NCI-H2081 (cell line): ENCODE data around the gene CORO2B.

ENCODE experiments used
- DNase-seq, 2 experiments: peaks; one replicate each; lab custom pipeline; 2025; lab: John Stamatoyannopoulos, UW

Gene CORO2B

DNA sequence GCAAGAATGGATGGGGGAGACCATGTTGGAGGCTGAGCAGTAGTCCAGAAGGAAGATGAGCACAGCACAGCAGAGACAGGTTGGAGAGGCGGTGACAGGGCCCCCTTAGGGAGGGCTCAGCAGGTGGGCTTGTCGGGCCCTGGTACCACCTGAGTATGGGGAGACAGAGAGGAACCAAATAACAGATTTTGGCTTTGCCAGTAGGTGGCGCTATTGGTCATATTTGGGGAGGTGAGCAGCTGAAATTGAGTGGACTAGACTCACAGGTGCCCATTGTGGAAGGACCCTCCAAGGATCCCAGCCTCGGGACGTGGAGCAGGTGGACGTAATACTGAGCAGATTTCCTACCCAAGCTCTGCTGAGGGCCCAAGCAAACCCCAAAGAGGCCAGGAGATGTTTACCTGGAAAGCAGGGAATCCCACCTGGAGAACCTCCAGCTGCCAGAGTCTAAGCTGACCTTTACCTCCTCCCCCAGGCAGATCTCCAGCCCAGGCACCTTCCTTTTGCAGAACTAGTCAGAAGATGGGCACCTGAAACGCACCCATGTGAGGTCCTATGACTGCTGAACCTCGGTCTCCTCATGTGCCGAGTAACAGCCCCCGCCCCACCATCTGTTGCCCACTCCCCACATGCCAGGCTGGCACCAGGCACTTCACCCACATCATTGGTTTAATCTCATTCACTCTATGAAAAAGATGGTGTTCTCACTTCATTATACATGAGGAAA lies 24.6 kb upstream of the CORO2B start:
- DNase-seq = peak; percentile 66 to 71

DNA sequence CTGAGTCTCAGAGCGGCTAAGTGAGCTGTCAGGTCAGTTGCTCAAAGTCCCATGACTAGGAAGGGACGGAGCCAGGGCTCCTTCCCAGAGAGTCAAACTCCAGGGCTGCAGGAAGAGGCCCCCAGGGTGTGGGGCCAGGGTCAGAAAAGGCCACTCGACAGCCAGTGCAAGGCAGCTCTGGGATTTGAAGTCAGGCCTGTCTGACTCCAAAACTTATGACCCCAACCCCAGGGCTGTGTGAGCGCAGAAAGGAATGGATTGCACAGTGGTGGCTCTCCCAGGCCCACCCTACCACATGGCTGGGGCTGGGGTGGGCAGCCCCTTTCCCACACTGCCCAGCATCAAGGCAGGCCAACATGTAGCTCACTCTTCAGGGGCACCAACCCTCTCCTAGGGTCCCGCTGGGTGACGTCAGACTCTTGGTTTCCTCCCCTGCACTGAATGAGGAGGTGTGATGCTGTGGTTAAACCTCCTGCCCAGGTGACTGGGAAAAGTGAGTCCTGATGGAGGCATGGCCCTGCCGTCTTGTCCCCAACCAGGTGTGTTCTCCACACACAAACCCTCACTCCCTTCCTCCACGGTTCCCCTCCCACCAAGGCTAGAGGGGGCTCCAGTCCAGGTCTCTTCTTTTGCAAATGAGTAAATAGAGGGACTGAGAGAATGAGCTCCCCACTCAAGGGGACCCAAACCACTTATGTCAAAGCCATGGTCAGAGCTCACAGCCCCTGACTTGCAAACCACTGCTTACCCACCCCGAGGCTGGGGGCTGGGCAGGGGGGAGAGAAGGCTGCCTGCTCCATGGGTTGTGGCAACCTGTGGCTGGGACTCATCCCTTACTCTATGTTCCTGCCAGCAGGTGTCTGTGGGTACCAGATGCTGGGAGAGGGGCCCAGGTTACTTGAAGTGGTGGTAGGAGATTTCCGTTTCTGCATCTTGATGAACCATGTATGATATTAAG lies 23.8 kb upstream of the CORO2B start:
- DNase-seq = no peak

DNA sequence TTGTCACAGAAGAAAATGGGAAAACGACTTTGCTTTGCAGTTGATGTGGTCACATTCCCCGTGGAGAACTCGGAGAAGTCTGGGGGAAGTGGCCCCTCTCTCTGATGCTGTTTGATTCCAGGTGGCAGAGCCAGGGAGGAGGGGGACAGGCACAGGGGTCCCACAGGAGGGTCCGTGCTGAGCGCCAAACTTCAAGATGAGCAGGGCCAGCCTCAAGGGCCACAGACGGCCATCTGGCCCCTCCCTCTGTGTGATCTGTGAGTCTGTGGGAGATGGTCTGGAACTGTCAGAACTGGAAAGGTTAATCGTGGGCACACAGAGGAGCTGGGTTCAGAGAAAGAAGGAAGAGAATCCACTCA lies 23.1 kb upstream of the CORO2B start:
- DNase-seq = no peak

DNA sequence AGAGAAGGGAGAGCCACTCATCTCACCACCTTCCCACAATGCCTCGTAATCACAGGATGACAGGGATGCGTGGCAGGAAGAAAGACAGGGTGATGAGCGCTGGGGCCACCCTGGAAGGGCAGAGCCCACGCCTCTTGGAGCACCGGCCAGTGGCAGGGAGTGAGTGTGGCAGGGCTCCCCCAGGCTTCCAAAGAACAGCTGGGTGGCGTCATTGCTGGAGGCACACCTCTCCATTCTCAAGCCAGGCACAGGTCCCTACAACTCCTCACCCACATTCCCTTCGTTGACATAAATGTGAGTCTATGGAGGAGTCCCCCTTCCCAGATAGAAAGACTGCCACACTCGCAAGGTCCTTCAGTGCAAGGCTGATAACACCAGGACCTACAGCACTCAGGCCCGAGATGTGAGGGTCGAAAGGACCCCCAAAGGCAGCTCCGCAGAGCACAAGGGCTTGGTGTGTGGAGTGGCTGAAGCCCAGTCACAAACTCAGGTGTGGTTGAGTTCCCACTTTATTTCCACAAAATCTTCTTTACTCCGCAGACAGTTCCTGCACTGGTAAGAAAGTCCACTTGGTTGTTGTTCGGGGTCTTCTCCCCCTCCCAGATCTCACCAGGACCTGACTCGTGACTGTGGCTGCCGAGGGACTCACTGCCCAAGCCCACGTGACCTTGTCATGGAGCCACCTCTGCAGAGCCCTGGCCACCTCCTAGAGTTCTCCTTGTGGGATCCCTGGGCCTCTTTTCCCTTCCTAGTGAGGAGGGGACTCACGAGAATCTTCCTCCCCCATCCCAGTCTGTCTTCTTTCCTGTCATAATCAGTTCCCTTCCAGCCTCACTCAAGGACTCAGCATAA lies 22.4 kb upstream of the CORO2B start:
- no peak for DNase-seq

DNA sequence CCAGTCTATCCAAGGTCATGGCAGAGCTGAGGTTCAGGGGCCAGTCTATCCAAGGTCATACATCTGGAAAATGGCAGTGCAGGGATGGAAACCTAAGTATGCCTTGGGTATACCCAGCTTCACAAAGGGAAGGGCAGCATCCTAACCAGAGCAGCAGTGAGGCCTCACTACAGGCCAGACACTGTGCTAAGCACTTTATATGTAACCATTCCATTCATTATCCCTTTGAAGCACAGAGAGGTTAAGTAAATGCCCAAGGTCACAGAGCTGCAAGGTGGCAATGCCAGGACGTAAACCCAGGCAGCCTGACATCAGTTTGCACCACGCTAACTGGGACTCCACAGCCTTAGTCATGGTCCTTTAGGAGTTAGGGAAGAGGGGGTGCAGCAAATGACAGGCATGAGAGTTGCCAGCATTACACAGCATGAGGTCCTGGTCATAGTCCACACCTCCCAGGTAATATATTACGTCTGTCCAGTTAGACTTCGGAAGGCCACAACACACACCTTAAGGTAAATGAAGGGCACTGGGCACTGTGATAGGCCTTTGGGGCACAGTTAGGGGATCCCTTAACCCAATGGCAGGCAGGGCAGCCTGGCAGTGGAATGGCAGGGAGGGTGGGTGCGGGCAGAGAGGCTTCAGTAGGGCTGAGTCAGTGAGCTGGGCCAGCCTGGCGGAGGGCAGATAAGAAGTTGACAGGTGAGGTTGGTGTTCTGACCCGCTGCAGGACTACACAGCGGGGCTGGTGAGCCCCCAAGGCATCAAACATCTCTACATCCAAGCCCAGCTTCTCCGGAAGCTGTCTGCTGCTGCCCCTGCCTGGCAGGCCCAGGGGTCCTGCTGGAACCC lies 21.1 kb upstream of the CORO2B start:
- no peak for DNase-seq

DNA sequence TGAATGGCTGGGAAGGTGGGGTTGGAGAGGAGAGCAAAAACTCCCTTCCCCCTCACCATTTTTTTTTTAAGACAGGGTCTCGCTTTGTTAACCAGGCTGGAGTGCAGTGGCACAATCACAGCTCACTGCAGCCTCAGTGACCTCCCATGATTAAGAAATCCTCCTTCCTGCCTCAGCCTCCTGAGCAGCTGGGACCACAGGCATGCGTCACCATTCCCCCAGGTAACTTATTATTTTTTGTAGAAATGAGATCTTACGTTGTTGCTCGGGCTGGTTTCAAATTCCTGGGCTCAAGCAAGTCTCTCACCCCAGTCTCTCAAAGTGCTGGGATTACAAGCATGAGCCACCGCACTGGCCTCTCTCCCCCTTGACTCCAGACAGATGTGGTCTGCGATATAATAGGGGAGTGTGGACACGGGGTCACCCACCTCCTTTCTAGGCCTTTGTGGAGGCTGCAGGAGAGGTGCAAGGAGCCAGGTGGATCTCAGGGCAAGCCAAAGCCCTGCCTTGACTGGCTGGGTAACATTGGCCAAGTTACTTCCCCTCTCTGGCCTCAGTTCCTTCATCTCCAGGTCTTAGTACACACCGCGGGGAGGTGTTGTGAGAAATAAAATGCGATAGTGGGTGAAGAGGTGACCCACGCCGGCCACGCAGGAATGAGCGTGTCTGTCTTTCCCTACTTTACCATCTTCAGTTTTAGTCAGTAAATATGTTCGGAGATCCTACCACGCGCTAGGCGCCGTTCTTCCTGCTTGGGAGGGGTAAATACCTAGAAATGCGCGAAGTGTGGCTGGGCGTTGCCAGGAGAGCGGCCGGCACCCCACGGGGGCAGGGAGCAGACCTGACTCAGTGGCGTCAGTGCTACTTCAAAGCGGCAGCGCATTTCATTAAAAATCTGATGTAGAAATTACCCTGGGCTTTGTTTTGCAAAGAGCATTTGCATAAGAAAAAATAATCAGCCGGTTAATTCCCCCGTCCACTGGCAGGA lies 20.2 kb upstream of the CORO2B start:
- no peak for DNase-seq

- DNase-seq = peak; percentile 66 to 70
Observed at GRCh38 chr15:68559345-68560310, 19.2 kb upstream of the CORO2B start.

GRCh38 chr15:68560501-68561113 lies 18.2 kb upstream of the CORO2B start:
- DNase-seq = no peak

GRCh38 chr15:68561171-68561900 lies 17.5 kb upstream of the CORO2B start:
- no peak for DNase-seq

DNA sequence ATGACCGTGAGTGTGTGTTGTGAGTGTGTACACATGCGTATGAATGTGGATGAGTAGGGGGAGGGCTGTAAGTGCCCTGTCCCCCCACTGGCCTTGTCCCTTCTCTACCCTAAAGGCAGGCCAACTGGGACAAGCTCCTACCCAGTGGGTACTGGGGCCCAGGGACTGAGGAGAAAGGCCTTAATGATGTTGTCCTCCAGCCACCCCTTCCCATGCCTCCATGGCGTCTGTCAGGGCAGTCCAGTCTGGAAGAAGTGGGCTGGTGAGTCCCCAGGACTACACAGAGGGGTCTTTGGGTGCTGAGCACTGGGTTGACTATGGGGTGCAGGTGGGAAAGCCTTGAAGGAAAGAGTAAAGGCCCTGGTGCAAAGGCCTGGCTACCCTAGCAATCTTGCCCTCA lies 16.9 kb upstream of the CORO2B start:
- no peak for DNase-seq

GRCh38 chr15:68564173-68564572 lies 14.6 kb upstream of the CORO2B start:
- no peak for DNase-seq

DNA sequence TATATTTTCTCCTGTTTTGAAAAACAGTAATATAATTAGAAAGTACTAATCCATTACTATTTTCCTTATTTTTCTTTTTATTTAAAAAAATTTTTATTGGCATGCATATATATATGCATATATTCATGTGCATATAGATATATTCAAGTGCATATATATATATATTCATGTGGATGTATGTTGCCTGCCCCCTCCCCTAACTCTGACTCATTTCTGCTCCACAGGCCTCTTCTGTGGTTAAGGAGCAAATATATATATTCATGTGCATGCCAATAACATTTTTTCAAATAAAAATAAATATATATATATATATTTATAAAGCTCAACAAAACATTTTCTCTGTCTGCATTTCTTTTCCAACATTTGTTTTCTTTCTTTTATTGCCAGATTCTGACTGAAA lies 13.6 kb upstream of the CORO2B start:
- DNase-seq = no peak

- no peak for DNase-seq
Observed at GRCh38 chr15:68565726-68566125, 13.1 kb upstream of the CORO2B start.

DNA sequence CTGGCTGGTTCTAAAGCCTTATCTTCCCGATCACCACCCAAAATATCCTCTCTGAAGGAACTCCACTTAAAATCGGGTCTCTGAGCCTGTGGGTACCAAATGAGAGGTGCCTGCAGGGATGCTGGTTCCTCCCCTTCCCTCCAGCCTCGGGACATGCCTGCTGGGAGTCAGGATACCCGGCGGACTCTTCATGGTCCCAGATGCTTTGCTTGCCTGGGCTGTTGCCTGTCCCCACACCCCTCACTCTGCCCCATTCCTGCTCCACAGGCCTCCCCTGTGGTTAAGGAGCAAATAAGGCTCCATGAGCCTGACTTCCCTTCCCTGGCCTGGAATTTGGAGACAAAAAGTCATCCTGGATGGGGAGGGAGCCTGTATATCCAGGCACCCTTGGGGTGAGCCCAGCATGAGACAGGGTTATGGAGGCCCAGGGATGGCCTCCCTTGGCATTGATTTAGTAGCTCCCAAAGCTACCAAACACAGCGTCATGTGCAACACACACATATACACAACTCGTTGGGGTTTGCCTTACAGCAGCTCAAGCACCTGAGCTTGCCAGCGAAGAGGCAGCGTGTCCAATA lies 12.3 kb upstream of the CORO2B start:
- no peak for DNase-seq

DNA sequence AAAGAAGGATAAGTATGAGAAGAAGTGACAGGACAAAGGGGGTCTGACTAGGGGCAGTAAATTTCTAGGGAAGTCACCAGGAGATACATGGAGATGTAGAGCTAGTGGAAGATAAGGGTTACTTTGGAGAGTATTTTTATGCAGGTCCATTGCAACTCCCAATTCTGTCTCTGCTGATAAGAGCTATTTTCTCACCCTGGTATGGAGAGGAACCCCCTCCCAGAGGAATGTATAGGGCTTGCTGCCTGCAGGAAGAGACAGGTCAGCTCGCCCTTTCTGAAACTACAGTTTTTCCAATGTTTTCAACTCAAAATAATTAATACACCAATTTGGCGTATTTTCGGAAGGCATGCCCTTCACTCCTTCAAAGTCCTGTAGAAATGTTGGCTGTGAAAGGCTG lies 11.4 kb upstream of the CORO2B start:
- no peak for DNase-seq

- no peak for DNase-seq
Observed at GRCh38 chr15:68570974-68571373, 7.8 kb upstream of the CORO2B start.

DNA sequence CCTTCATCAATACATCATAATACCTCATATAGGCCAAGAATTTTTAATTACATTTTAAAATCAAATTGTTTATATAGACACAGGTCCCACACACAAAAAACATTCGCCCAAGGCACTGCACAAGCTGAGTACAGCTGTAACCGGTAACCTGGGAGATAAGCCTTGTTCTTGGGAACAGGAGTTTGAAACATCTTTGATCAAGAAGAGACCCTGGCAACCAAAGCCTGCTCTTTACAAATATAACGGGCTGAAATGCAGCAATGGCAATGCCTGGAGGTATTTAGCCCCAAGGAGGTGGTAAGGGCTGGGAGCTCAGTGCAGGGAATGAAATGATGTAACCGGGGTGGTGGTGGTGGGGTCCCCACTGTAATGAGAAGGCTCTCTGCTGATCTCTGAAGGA lies 7.2 kb upstream of the CORO2B start:
- DNase-seq = no peak

DNA sequence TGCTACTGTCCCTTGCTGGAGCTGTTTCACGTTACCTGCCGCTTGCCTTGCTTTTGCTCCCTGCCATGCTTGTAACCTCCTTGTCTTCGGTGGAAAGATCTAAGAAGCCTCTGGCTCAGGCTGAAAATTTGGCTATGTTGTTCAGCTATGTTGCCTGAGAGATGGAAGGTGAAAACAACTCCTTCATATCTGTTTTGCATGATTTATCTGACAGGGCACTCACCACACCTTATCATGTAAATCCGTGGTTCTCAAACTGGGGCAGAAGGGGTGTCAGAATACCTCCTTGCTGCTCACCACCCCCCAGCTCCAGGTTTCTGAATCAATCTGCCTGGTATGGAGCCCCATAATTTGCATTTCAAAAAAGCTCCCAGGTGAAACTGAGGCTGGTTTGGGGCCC lies 6.5 kb upstream of the CORO2B start:
- DNase-seq = no peak
